ACC112 (cell line): ENCODE measurements around the gene ERN1.

Experiments used
- H2AFZ ChIP-seq: fragments of 200-600 bp; sonication (generic); one replicate; pipeline ENCODE4 v1.6.0; 2017; ENCODE audit warnings: antibody characterized with exemption, low read length; ENCODE audit not compliant: unreplicated experiment
- H3K27ac ChIP-seq: fragments of 200-600 bp; sonication (generic); 2 replicates; pipeline ENCODE4 v1.5.1; 2014; ENCODE audit warnings: low read depth, mild to moderate bottlenecking, antibody characterized with exemption, low read length, moderate library complexity
- H3K27me3 ChIP-seq: fragments of 200-600 bp; sonication (generic); 2 replicates; pipeline ENCODE4 v1.6.1; 2014; ENCODE audit warnings: mild to moderate bottlenecking, antibody characterized with exemption, low read length, moderate library complexity, mixed read lengths; ENCODE audit not compliant: insufficient read depth
- H3K36me3 ChIP-seq: fragments of 200-600 bp; sonication (generic); 2 replicates; pipeline ENCODE4 v1.6.1; 2016; ENCODE audit warnings: mild to moderate bottlenecking, antibody characterized with exemption, low read length, moderate library complexity, mixed read lengths; ENCODE audit not compliant: insufficient read depth
- H3K4me1 ChIP-seq: fragments of 200-600 bp; sonication (generic); one replicate; pipeline ENCODE4 v1.6.1; 2016; ENCODE audit warnings: low read length, mixed read lengths; ENCODE audit not compliant: insufficient read depth, unreplicated experiment, control insufficient read depth
- H3K4me3 ChIP-seq: fragments of 200-600 bp; sonication (generic); 2 replicates; pipeline ENCODE4 v1.5.1; 2014; ENCODE audit warnings: mild to moderate bottlenecking, low read depth, low read length
- H3K79me2 ChIP-seq: fragments of 200-600 bp; sonication (generic); one replicate; pipeline ENCODE4 v1.6.0; 2016; ENCODE audit warnings: low read length; ENCODE audit not compliant: control insufficient read depth, unreplicated experiment, insufficient read depth

Gene ERN1

GRCh38 chr17:64083093-64083492 is 46.9 kb downstream of the ERN1 start:
- Histone ChIP-seq H3K27ac (peak overlapping the region; percentile 37), H2AFZ (no peak overlapping the region), H3K36me3 (no peaks in the 10 kb centered on the region), H3K4me3 (no peak overlapping the region), H3K79me2 (no peaks in the 10 kb centered on the region), H3K27me3 (no peaks in the 10 kb centered on the region), H3K4me1 (peaks cover 34% of the 10 kb centered on the region)

GRCh38 chr17:64081802-64082799 is 47.8 kb downstream of the ERN1 start:
- H3K27ac ChIP-seq = peak overlapping the region; percentile 37
- H3K4me3 ChIP-seq = 0 out of 2 replicates have a peak overlapping the region, but pooled peaks have one; percentile 17
- H3K27me3 ChIP-seq = no peaks in the 10 kb centered on the region
- no peaks in the 10 kb centered on the region for H3K36me3 ChIP-seq
- no peaks in the 10 kb centered on the region for H3K79me2 ChIP-seq
- peaks cover 34% of the 10 kb centered on the region for H3K4me1 ChIP-seq
- H2AFZ ChIP-seq = peak overlapping the region; percentile 46

GRCh38 chr17:64080174-64080618 is 49.7 kb downstream of the ERN1 start:
- no peak overlapping the region for H3K27ac ChIP-seq
- no peak overlapping the region for H2AFZ ChIP-seq
- H3K4me1 ChIP-seq = peaks cover 34% of the 10 kb centered on the region
- no peaks in the 10 kb centered on the region for H3K36me3 ChIP-seq
- no peaks in the 10 kb centered on the region for H3K27me3 ChIP-seq
- no peak overlapping the region for H3K4me3 ChIP-seq
- H3K79me2 ChIP-seq = no peaks in the 10 kb centered on the region

- Histone ChIP-seq H3K36me3 (no peaks in the 10 kb centered on the region), H3K27me3 (no peaks in the 10 kb centered on the region), H3K27ac (no peak overlapping the region), H2AFZ (no peak overlapping the region), H3K4me3 (no peak overlapping the region), H3K79me2 (no peaks in the 10 kb centered on the region), H3K4me1 (peaks cover 21% of the 10 kb centered on the region)
Observed at GRCh38 chr17:64077379-64077778, 52.6 kb downstream of the ERN1 start.

- no peaks in the 10 kb centered on the region for H3K27me3 ChIP-seq
- H3K27ac ChIP-seq = no peak overlapping the region
- no peak overlapping the region for H3K4me3 ChIP-seq
- H3K36me3 ChIP-seq = peaks cover 3% of the 10 kb centered on the region
- H3K4me1 ChIP-seq = peaks cover 12% of the 10 kb centered on the region
- H2AFZ ChIP-seq = no peak overlapping the region
- H3K79me2 ChIP-seq = no peaks in the 10 kb centered on the region
Observed at GRCh38 chr17:64075913-64076312, 54.0 kb downstream of the ERN1 start.

- Histone ChIP-seq H3K36me3 (peaks cover 14% of the 10 kb centered on the region), H3K4me1 (peaks cover 12% of the 10 kb centered on the region), H3K27me3 (no peaks in the 10 kb centered on the region), H3K27ac (peak overlapping the region; percentile 59), H3K79me2 (no peaks in the 10 kb centered on the region), H2AFZ (no peak overlapping the region), H3K4me3 (no peak overlapping the region)
Observed at GRCh38 chr17:64074704-64075426, 55.1 kb downstream of the ERN1 start.

- no peak overlapping the region for H2AFZ ChIP-seq
- peak overlapping the region; percentile 24; the same call in 1 of the 2 replicates for H3K27ac ChIP-seq
- H3K4me1 ChIP-seq = peaks cover 12% of the 10 kb centered on the region
Observed at GRCh38 chr17:64073771-64074703, 55.9 kb downstream of the ERN1 start.

GRCh38 chr17:64071111-64071510 is 58.8 kb downstream of the ERN1 start:
- H3K27me3 ChIP-seq = no peaks in the 10 kb centered on the region
- H3K4me1 ChIP-seq = peaks cover 12% of the 10 kb centered on the region
- peaks cover 36% of the 10 kb centered on the region for H3K36me3 ChIP-seq
- no peaks in the 10 kb centered on the region for H3K79me2 ChIP-seq
- H3K27ac ChIP-seq = no peak overlapping the region
- H3K4me3 ChIP-seq = no peak overlapping the region
- no peak overlapping the region for H2AFZ ChIP-seq

More at GRCh38 chr17:64073771-64074703, 55.9 kb downstream of the ERN1 start:
- H3K27me3 ChIP-seq = no peaks in the 10 kb centered on the region
- H3K4me3 ChIP-seq = no peak overlapping the region
- no peaks in the 10 kb centered on the region for H3K79me2 ChIP-seq
- peaks cover 22% of the 10 kb centered on the region for H3K36me3 ChIP-seq

- H3K4me1 ChIP-seq = peaks cover 12% of the 10 kb centered on the region
- H2AFZ ChIP-seq = no peak overlapping the region
- H3K27ac ChIP-seq = no peak overlapping the region
- H3K79me2 ChIP-seq = no peaks in the 10 kb centered on the region
- H3K36me3 ChIP-seq = peaks cover 36% of the 10 kb centered on the region
- no peak overlapping the region for H3K4me3 ChIP-seq
- H3K27me3 ChIP-seq = no peaks in the 10 kb centered on the region
Observed at GRCh38 chr17:64070213-64070612, 59.7 kb downstream of the ERN1 start.

GRCh38 chr17:64069143-64069542 is 60.8 kb downstream of the ERN1 start:
- no peaks in the 10 kb centered on the region for H3K27me3 ChIP-seq
- no peak overlapping the region for H2AFZ ChIP-seq
- no peak overlapping the region for H3K27ac ChIP-seq
- H3K36me3 ChIP-seq = peaks cover 36% of the 10 kb centered on the region
- H3K79me2 ChIP-seq = no peaks in the 10 kb centered on the region
- H3K4me1 ChIP-seq = peaks cover 2% of the 10 kb centered on the region
- no peak overlapping the region for H3K4me3 ChIP-seq
